ENCODE results near the gene USHBP1. TPM values are rescaled to one million over a fixed set of nuclear protein-coding genes. Genes with fewer than 3 reads are reported as not detected.

Gene USHBP1
- total and polyA plus RNA-seq, 10 of the 15 experiments (the other 5 are each of a cell fraction or from before 2014, with no cell fraction given), result 0.05 to 0.96 (median 0.22) TPM; not detected in 2

DNA sequence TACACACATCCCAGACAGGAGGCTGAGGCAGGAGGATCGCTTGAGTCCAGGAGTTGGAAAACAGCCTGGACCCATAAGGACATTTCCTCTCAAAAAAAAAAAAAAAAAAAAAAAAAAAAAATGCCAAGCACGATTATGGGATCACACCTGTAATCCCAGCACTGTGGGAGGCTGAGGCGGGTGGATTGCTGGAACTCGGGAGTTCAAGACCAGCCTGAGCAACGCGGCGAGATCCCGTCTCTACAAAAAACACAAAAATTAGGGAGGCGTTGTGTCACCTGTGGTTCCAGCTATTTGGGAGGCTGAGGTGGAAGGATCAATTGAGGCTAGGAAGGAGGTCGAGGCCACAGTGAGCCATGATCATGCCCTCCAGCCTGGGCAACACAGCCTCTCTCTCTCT is 39.5 kb downstream of the USHBP1 start:
- SMC1A ChIA-PET (ENCODE audit: uncharacterized antibody, unreplicated experiment), result no interaction called here
- no peak for ATAC-seq
- Histone ChIP-seq H3K27ac (ENCODE audit: control insufficient read depth, insufficient read depth) (no peak overlapping the region), H3K36me3 (ENCODE audit: control insufficient read depth in 2 of 2, insufficient read depth in 2 of 2, low read length in 1 of 2) (no peaks in the 10 kb centered on the region), H3K4me1 (ENCODE audit: control insufficient read depth, insufficient read depth, low read length) (no peaks in the 10 kb centered on the region), H4K20me1 (ENCODE audit: control insufficient read depth, insufficient read depth) (no peaks in the 10 kb centered on the region), H3K4me2 (ENCODE audit: control insufficient read depth, insufficient read depth) (no peak overlapping the region), H3K9ac (ENCODE audit: control insufficient read depth, insufficient read depth, low read length) (no peak overlapping the region), H3K4me3 (no peak overlapping the region), H2AFZ (ENCODE audit: control insufficient read depth, low read depth, low read length) (no peak overlapping the region), H3K27me3 (replicated peaks in 1 of 2; ENCODE audit: control insufficient read depth in 2 of 2, insufficient read depth in 2 of 2, low read length in 1 of 2) (no peaks in the 10 kb centered on the region), H3K79me2 (ENCODE audit: control insufficient read depth, insufficient read depth, low read length) (no peaks in the 10 kb centered on the region), H3K9me3 (replicated peaks; ENCODE audit: control insufficient read depth, insufficient read depth, low read length) (no peaks in the 10 kb centered on the region)
- no peak for FAIRE-seq
- DNase-seq (ENCODE audit: low read depth, low spot score), result no peak
- in situ Hi-C loops (cut with MboI), result no loop called here
- no TSS peak for BruUV-seq (replicated peaks)
- POLR2A ChIA-PET, result interaction anchor here (0.6 to 2.7 kb wide), 3 partner anchors 9 to 29 kb away, joined by 3 to 31 read pairs (median 13); partner anchors contain the start of gene USE1
- 75% methylated on average over 10 of the region's 10 CpGs for WGBS (ENCODE audit: insufficient coverage, insufficient replicate concordance, low lambda C conversion rate, missing lambda C conversion rate)
- CTCF ChIA-PET, result interaction anchor here (0.6 to 2.8 kb wide), 2 partner anchors 10 to 219 kb away, joined by 3 to 10 read pairs; no protein-coding TSS in a partner anchor
- RAD21 ChIA-PET (ENCODE audit: unreplicated experiment), result interaction anchor here (2.6 kb wide), 1 partner anchor 10 kb away, joined by 11 read pairs; the partner anchor contains the start of gene USE1
- intact Hi-C loops (cut with micrococcal nuclease; ENCODE audit: unreplicated experiment), result no loop called here
- no peak for TF ChIP-seq CBX5 (IDR thresholded peaks at IDR 0.05; ENCODE audit: low read depth)
- TF ChIP-seq BCL11A (IDR thresholded peaks at IDR 0.05; ENCODE audit: low read depth, low read length), result no peak
- no peak for TF ChIP-seq POLR2AphosphoS2 (IDR thresholded peaks at IDR 0.05; ENCODE audit: low read depth, low read length)
- TF ChIP-seq SIN3A (IDR thresholded peaks at IDR 0.05; ENCODE audit: low read depth, low read length), result no peak
- no peak for TF ChIP-seq RBBP5 (conservative IDR thresholded peaks at IDR 0.05)
- no peak for TF ChIP-seq KDM1A (IDR thresholded peaks at IDR 0.05; ENCODE audit: borderline replicate concordance)
- no peak for TF ChIP-seq IRF4 (IDR thresholded peaks at IDR 0.05; ENCODE audit: low read depth, low read length)
- TF ChIP-seq, protein P1, sequence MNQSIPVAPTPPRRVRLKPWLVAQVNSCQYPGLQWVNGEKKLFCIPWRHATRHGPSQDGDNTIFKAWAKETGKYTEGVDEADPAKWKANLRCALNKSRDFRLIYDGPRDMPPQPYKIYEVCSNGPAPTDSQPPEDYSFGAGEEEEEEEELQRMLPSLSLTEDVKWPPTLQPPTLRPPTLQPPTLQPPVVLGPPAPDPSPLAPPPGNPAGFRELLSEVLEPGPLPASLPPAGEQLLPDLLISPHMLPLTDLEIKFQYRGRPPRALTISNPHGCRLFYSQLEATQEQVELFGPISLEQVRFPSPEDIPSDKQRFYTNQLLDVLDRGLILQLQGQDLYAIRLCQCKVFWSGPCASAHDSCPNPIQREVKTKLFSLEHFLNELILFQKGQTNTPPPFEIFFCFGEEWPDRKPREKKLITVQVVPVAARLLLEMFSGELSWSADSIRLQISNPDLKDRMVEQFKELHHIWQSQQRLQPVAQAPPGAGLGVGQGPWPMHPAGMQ (IDR thresholded peaks at IDR 0.05; ENCODE audit: borderline replicate concordance), result no peak
- no peak for TF ChIP-seq SUPT20H (IDR thresholded peaks at IDR 0.05; ENCODE audit: borderline replicate concordance, control insufficient read depth, low read depth, low read length)
- TF ChIP-seq, protein P2, sequence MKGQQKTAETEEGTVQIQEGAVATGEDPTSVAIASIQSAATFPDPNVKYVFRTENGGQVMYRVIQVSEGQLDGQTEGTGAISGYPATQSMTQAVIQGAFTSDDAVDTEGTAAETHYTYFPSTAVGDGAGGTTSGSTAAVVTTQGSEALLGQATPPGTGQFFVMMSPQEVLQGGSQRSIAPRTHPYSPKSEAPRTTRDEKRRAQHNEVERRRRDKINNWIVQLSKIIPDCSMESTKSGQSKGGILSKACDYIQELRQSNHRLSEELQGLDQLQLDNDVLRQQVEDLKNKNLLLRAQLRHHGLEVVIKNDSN (IDR thresholded peaks at IDR 0.05; ENCODE audit: borderline replicate concordance, extremely low read length, insufficient read depth, low read depth, low read length), result no peak
- no peak for TF ChIP-seq PAX8 (IDR thresholded peaks at IDR 0.05)
- TF ChIP-seq, protein P3, sequence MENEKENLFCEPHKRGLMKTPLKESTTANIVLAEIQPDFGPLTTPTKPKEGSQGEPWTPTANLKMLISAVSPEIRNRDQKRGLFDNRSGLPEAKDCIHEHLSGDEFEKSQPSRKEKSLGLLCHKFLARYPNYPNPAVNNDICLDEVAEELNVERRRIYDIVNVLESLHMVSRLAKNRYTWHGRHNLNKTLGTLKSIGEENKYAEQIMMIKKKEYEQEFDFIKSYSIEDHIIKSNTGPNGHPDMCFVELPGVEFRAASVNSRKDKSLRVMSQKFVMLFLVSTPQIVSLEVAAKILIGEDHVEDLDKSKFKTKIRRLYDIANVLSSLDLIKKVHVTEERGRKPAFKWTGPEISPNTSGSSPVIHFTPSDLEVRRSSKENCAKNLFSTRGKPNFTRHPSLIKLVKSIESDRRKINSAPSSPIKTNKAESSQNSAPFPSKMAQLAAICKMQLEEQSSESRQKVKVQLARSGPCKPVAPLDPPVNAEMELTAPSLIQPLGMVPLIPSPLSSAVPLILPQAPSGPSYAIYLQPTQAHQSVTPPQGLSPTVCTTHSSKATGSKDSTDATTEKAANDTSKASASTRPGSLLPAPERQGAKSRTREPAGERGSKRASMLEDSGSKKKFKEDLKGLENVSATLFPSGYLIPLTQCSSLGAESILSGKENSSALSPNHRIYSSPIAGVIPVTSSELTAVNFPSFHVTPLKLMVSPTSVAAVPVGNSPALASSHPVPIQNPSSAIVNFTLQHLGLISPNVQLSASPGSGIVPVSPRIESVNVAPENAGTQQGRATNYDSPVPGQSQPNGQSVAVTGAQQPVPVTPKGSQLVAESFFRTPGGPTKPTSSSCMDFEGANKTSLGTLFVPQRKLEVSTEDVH (IDR thresholded peaks at IDR 0.05; ENCODE audit: low read depth, partially characterized antibody), result no peak
- TF ChIP-seq, protein P4, sequence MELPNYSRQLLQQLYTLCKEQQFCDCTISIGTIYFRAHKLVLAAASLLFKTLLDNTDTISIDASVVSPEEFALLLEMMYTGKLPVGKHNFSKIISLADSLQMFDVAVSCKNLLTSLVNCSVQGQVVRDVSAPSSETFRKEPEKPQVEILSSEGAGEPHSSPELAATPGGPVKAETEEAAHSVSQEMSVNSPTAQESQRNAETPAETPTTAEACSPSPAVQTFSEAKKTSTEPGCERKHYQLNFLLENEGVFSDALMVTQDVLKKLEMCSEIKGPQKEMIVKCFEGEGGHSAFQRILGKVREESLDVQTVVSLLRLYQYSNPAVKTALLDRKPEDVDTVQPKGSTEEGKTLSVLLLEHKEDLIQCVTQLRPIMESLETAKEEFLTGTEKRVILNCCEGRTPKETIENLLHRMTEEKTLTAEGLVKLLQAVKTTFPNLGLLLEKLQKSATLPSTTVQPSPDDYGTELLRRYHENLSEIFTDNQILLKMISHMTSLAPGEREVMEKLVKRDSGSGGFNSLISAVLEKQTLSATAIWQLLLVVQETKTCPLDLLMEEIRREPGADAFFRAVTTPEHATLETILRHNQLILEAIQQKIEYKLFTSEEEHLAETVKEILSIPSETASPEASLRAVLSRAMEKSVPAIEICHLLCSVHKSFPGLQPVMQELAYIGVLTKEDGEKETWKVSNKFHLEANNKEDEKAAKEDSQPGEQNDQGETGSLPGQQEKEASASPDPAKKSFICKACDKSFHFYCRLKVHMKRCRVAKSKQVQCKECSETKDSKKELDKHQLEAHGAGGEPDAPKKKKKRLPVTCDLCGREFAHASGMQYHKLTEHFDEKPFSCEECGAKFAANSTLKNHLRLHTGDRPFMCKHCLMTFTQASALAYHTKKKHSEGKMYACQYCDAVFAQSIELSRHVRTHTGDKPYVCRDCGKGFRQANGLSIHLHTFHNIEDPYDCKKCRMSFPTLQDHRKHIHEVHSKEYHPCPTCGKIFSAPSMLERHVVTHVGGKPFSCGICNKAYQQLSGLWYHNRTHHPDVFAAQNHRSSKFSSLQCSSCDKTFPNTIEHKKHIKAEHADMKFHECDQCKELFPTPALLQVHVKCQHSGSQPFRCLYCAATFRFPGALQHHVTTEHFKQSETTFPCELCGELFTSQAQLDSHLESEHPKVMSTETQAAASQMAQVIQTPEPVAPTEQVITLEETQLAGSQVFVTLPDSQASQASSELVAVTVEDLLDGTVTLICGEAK (IDR thresholded peaks at IDR 0.05; ENCODE audit: borderline replicate concordance), result no peak
- TF ChIP-seq, protein P5, sequence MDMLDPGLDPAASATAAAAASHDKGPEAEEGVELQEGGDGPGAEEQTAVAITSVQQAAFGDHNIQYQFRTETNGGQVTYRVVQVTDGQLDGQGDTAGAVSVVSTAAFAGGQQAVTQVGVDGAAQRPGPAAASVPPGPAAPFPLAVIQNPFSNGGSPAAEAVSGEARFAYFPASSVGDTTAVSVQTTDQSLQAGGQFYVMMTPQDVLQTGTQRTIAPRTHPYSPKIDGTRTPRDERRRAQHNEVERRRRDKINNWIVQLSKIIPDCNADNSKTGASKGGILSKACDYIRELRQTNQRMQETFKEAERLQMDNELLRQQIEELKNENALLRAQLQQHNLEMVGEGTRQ (IDR thresholded peaks at IDR 0.05; ENCODE audit: borderline replicate concordance, low read depth, low read length), result no peak

Data from GM12878 (cell line).